ENCODE measurements around the gene PASD1. TPM values are rescaled to one million over a fixed set of nuclear protein-coding genes. Genes with fewer than 3 reads are reported as not detected.

Gene PASD1
- polyA plus RNA-seq, 1 experiment: not detected

- H3K9me3 ChIP-seq (ENCODE audit: control insufficient read depth, insufficient read depth, low read length): no peaks in the 10 kb centered on the region
- ChIA-PET POLR2A (no interaction called here), CTCF (no interaction called here)
- H3K27me3 ChIP-seq (ENCODE audit: control insufficient read depth, insufficient read depth, low read length): no peaks in the 10 kb centered on the region
- DNase-seq (ENCODE audit: low read depth, low spot score): no peak
- H3K27ac ChIP-seq (ENCODE audit: low read depth, low read length): no peak overlapping the region
- TF ChIP-seq, protein P1, sequence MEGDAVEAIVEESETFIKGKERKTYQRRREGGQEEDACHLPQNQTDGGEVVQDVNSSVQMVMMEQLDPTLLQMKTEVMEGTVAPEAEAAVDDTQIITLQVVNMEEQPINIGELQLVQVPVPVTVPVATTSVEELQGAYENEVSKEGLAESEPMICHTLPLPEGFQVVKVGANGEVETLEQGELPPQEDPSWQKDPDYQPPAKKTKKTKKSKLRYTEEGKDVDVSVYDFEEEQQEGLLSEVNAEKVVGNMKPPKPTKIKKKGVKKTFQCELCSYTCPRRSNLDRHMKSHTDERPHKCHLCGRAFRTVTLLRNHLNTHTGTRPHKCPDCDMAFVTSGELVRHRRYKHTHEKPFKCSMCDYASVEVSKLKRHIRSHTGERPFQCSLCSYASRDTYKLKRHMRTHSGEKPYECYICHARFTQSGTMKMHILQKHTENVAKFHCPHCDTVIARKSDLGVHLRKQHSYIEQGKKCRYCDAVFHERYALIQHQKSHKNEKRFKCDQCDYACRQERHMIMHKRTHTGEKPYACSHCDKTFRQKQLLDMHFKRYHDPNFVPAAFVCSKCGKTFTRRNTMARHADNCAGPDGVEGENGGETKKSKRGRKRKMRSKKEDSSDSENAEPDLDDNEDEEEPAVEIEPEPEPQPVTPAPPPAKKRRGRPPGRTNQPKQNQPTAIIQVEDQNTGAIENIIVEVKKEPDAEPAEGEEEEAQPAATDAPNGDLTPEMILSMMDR (IDR thresholded peaks at IDR 0.05; ENCODE audit: low read depth, low read length): no peak
- no peak overlapping the region for H3K4me3 ChIP-seq (ENCODE audit: low read depth, low read length)
Measured at GRCh38 chrX:151676196-151676595, 112.7 kb downstream of the PASD1 start.

GRCh38 chrX:151679798-151680402 is 116.4 kb downstream of the PASD1 start:
- CTCF ChIA-PET: interaction anchor here (1.8 kb wide), 1 partner anchor 528 kb away, joined by 8 read pairs; no protein-coding TSS in a partner anchor
- H3K9me3 ChIP-seq (ENCODE audit: control insufficient read depth, insufficient read depth, low read length): no peaks in the 10 kb centered on the region
- no peak overlapping the region for H3K27ac ChIP-seq (ENCODE audit: low read depth, low read length)
- no peak for DNase-seq (ENCODE audit: low read depth, low spot score)
- H3K4me3 ChIP-seq (ENCODE audit: low read depth, low read length): no peak overlapping the region
- H3K27me3 ChIP-seq (ENCODE audit: control insufficient read depth, insufficient read depth, low read length): no peaks in the 10 kb centered on the region
- POLR2A ChIA-PET: no interaction called here
- TF ChIP-seq, protein P1 (IDR thresholded peaks at IDR 0.05; ENCODE audit: low read depth, low read length): no peak

DNA sequence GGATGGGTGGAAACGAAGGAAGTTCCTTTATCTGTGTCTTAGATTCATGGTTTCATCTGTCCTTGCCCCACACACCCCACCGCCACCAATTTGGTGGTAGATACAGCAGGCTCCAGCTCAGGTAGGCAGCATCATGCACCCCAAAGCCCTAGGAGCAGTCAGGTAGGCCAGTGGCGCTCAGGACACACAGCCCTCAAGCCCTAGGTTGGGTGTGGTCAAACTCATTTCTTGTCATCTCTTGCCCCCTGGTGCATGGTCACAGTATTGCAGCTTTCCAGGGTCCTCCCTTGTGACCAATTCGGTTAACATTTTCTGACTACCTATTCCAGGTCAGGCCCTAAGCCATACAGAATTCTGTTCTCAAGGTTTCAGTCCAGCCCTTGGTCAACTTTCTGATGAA is 117.3 kb downstream of the PASD1 start:
- ChIA-PET CTCF (interaction anchor here (1.8 kb wide), 1 partner anchor 529 kb away, joined by 8 read pairs; no protein-coding TSS in a partner anchor), POLR2A (no interaction called here)
- Histone ChIP-seq H3K27me3 (ENCODE audit: control insufficient read depth, insufficient read depth, low read length) (no peaks in the 10 kb centered on the region), H3K9me3 (ENCODE audit: control insufficient read depth, insufficient read depth, low read length) (no peaks in the 10 kb centered on the region), H3K4me3 (ENCODE audit: low read depth, low read length) (no peak overlapping the region), H3K27ac (ENCODE audit: low read depth, low read length) (no peak overlapping the region)
- no peak for DNase-seq (ENCODE audit: low read depth, low spot score)
- TF ChIP-seq, protein P1 (IDR thresholded peaks at IDR 0.05; ENCODE audit: low read depth, low read length): peak; percentile 37

DNA sequence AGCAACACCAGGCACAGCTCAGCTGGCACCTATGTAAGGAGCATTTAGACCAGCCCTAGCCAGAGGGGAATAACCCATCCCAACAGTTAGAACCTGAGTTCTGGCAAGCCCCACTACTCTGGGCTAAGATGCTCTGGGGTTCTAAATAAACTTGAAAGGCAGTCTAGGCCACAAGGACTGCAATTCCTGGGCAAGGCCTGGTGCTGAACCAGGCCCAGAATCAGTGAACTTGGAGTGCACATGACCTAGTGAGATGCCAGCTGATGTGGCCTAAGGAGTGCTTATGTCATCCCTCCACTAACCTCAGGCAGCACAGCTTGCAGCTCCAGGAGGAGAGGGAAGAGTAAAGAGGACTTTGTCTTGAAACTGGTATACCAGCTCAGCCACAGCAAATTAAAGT is 124.2 kb downstream of the PASD1 start:
- Histone ChIP-seq H3K9me3 (ENCODE audit: control insufficient read depth, insufficient read depth, low read length) (no peaks in the 10 kb centered on the region), H3K27me3 (ENCODE audit: control insufficient read depth, insufficient read depth, low read length) (no peaks in the 10 kb centered on the region), H3K27ac (ENCODE audit: low read depth, low read length) (no peak overlapping the region), H3K4me3 (ENCODE audit: low read depth, low read length) (no peak overlapping the region)
- TF ChIP-seq, protein P1 (IDR thresholded peaks at IDR 0.05; ENCODE audit: low read depth, low read length): no peak
- ChIA-PET POLR2A (no interaction called here), CTCF (no interaction called here)
- no peak for DNase-seq (ENCODE audit: low read depth, low spot score)

DNA sequence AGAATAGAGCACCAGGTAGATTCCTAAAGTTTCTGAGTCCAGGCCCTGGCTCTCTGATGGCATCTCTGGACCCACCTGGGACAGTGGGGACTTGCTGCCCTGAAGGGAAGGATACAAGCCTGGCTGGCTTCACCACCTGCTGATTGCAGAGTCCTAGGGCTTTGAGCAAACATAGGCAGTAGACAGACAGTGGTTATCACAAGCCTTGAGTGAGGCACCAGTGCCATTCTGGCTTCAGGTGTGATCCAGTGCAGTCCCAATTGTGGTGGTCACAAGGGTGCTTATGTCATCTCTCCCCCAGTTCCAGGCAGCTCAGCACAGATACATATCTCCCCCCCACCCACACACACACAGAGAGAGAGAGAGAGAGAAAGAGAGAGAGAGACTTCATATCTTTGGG is 125.2 kb downstream of the PASD1 start:
- ChIA-PET CTCF (no interaction called here), POLR2A (no interaction called here)
- Histone ChIP-seq H3K27me3 (ENCODE audit: control insufficient read depth, insufficient read depth, low read length) (no peaks in the 10 kb centered on the region), H3K9me3 (ENCODE audit: control insufficient read depth, insufficient read depth, low read length) (no peaks in the 10 kb centered on the region), H3K4me3 (ENCODE audit: low read depth, low read length) (no peak overlapping the region), H3K27ac (ENCODE audit: low read depth, low read length) (no peak overlapping the region)
- no peak for DNase-seq (ENCODE audit: low read depth, low spot score)
- TF ChIP-seq, protein P1 (IDR thresholded peaks at IDR 0.05; ENCODE audit: low read depth, low read length): no peak
